Ectodermal cell (in vitro differentiated cells): ENCODE results near the gene VARS1.

Experiments used
- H3K27ac ChIP-seq: 2 replicates; pipeline ENCODE4 v1.7.0; 2013; ENCODE audit warnings: mild to moderate bottlenecking, low read depth, low read length; ENCODE audit not compliant: insufficient read depth, poor library complexity, severe bottlenecking
- H3K27me3 ChIP-seq: 2 replicates; pipeline ENCODE4 v1.7.0; 2013; ENCODE audit warnings: mild to moderate bottlenecking, low read length; ENCODE audit not compliant: insufficient read depth, control insufficient read depth, poor library complexity, severe bottlenecking
- H3K36me3 ChIP-seq: one replicate; pipeline ENCODE4 v1.7.0; 2013; ENCODE audit warnings: low read length; ENCODE audit not compliant: control insufficient read depth, insufficient read depth
- H3K4me1 ChIP-seq: one replicate; pipeline ENCODE4 v1.7.0; 2013; ENCODE audit warnings: low read length; ENCODE audit not compliant: control insufficient read depth, insufficient read depth
- H3K4me3 ChIP-seq: 2 replicates; pipeline ENCODE4 v1.7.0; 2013; ENCODE audit warnings: low read depth, low read length, control low read depth; ENCODE audit not compliant: insufficient read depth
- H3K9me3 ChIP-seq: 2 replicates; pipeline ENCODE4 v1.7.0; 2013; ENCODE audit warnings: mild to moderate bottlenecking, low read length, moderate library complexity; ENCODE audit not compliant: control insufficient read depth
- WGBS, 2 experiments: methylation state at CpG; one replicate each; pipeline ENCODE4 v1.1.7; 2013; ENCODE audit warnings: missing lambda C conversion rate in 2 of 2; 5-methylcytosine and 5-hydroxymethylcytosine counted together

The VARS1 gene

GRCh38 chr6:31771992-31772358, 23.6 kb downstream of the VARS1 start:
- Histone ChIP-seq H3K27ac (no peak overlapping the region), H3K27me3 (no peaks in the 10 kb centered on the region), H3K9me3 (no peaks in the 10 kb centered on the region), H3K4me3 (no peak overlapping the region), H3K4me1 (peaks cover 4% of the 10 kb centered on the region), H3K36me3 (no peaks in the 10 kb centered on the region)
- WGBS, 2 experiments = 86 to 89% methylated on average over 4 of the region's 4 CpGs

- Histone ChIP-seq H3K4me1 (peaks cover 5% of the 10 kb centered on the region), H3K9me3 (no peaks in the 10 kb centered on the region), H3K36me3 (no peaks in the 10 kb centered on the region), H3K27ac (no peak overlapping the region), H3K4me3 (no peak overlapping the region), H3K27me3 (no peaks in the 10 kb centered on the region)
- 83 to 84% methylated on average over 1 to 2 of the region's 2 CpGs for WGBS, 2 experiments
These were observed 24.7 kb downstream of the VARS1 start for GRCh38 chr6:31770860-31771259.

GRCh38 chr6:31769684-31770371, 25.7 kb downstream of the VARS1 start:
- WGBS, 2 experiments = 76 to 80% methylated on average over 11 to 12 of the region's 12 CpGs
- Histone ChIP-seq H3K4me1 (peaks cover 7% of the 10 kb centered on the region), H3K36me3 (no peaks in the 10 kb centered on the region), H3K4me3 (no peak overlapping the region), H3K27me3 (no peaks in the 10 kb centered on the region), H3K9me3 (no peaks in the 10 kb centered on the region), H3K27ac (no peak overlapping the region)

- Histone ChIP-seq H3K36me3 (no peaks in the 10 kb centered on the region), H3K27ac (no peak overlapping the region), H3K27me3 (no peaks in the 10 kb centered on the region), H3K4me1 (peaks cover 13% of the 10 kb centered on the region), H3K4me3 (no peak overlapping the region), H3K9me3 (no peaks in the 10 kb centered on the region)
- 92 to 93% methylated on average over 18 of the region's 18 CpGs for WGBS, 2 experiments
These were observed 26.9 kb downstream of the VARS1 start for GRCh38 chr6:31768363-31769257.

GRCh38 chr6:31767096-31767645, 28.4 kb downstream of the VARS1 start:
- no peak overlapping the region for H3K27ac ChIP-seq
- WGBS, 2 experiments = 89 to 92% methylated on average over 6 of the region's 6 CpGs
- H3K4me3 ChIP-seq = no peak overlapping the region
- no peaks in the 10 kb centered on the region for H3K9me3 ChIP-seq
- no peaks in the 10 kb centered on the region for H3K27me3 ChIP-seq
- no peaks in the 10 kb centered on the region for H3K36me3 ChIP-seq
- H3K4me1 ChIP-seq = peaks cover 22% of the 10 kb centered on the region

GRCh38 chr6:31765910-31766794, 29.4 kb downstream of the VARS1 start:
- Histone ChIP-seq H3K9me3 (no peaks in the 10 kb centered on the region), H3K27me3 (no peaks in the 10 kb centered on the region), H3K4me3 (no peak overlapping the region), H3K36me3 (no peaks in the 10 kb centered on the region), H3K4me1 (peaks cover 22% of the 10 kb centered on the region), H3K27ac (no peak overlapping the region)
- WGBS, 2 experiments = 75% methylated on average over 42 of the region's 42 CpGs

- Histone ChIP-seq H3K27ac (no peak overlapping the region), H3K4me1 (peaks cover 22% of the 10 kb centered on the region), H3K27me3 (no peaks in the 10 kb centered on the region), H3K9me3 (no peaks in the 10 kb centered on the region), H3K36me3 (no peaks in the 10 kb centered on the region), H3K4me3 (no peak overlapping the region)
- WGBS, 2 experiments = 91 to 94% methylated on average over 9 of the region's 9 CpGs
These were observed 30.0 kb downstream of the VARS1 start for GRCh38 chr6:31765559-31765909.

GRCh38 chr6:31764198-31764597, 31.4 kb downstream of the VARS1 start:
- Histone ChIP-seq H3K27me3 (no peaks in the 10 kb centered on the region), H3K27ac (peak overlapping the region; percentile 22), H3K9me3 (no peaks in the 10 kb centered on the region), H3K4me3 (no peak overlapping the region), H3K4me1 (peaks cover 22% of the 10 kb centered on the region), H3K36me3 (peaks cover 5% of the 10 kb centered on the region)
- WGBS, 2 experiments = 80 to 82% methylated on average over 4 of the region's 4 CpGs

GRCh38 chr6:31763619-31763940, 32.0 kb downstream of the VARS1 start:
- Histone ChIP-seq H3K27ac (peak overlapping the region; percentile 87), H3K4me3 (no peak overlapping the region), H3K4me1 (peaks cover 22% of the 10 kb centered on the region), H3K36me3 (peaks cover 5% of the 10 kb centered on the region), H3K27me3 (no peaks in the 10 kb centered on the region), H3K9me3 (no peaks in the 10 kb centered on the region)
- 2 to 6% methylated on average over 1 of the region's 1 CpG for WGBS, 2 experiments
